WTC11 (cell line): Measurements from ENCODE around the gene NAXD. TPM values are rescaled to one million over a fixed set of nuclear protein-coding genes. Genes with fewer than 3 reads are reported as not detected.

Source experiments
- ATAC-seq: fragments of 200-7000 bp; cut with Tn5 transposase; 2 replicates; pipeline ENCODE4 v1.10.0; 2021; ENCODE audit warnings: mild to moderate bottlenecking, moderate library complexity
- CTCF ChIA-PET: fragments of 300-600 bp; sonication (Branson Sonifier 250); formaldehyde crosslinking; loops from one replicate; lab custom pipeline; 2021; ENCODE audit warnings: antibody characterized with exemption; lab: Charles Lee
- POLR2A ChIA-PET: fragments of 350-600 bp; sonication (Branson Sonifier 250); formaldehyde crosslinking; loops from one replicate; lab custom pipeline; 2021; ENCODE audit warnings: antibody characterized with exemption; lab: Charles Lee
- DNase-seq: peaks from one replicate; pipeline ENCODE4 v3.0.0; 2021; ENCODE audit warnings: low spot score
- H3K27ac Mint-ChIP-seq: 2 replicates; pipeline ENCODE4 v1.8.0; 2021; ENCODE audit warnings: mixed read lengths
- H3K27me3 Mint-ChIP-seq: 2 replicates; pipeline ENCODE4 v1.8.0; 2021; ENCODE audit warnings: low read depth, mild to moderate bottlenecking, moderate library complexity, mixed read lengths
- H3K36me3 Mint-ChIP-seq: 2 replicates; pipeline ENCODE4 v1.8.0; 2021; ENCODE audit warnings: mixed read lengths
- H3K4me1 Mint-ChIP-seq: 2 replicates; pipeline ENCODE4 v1.8.0; 2022; ENCODE audit warnings: mixed read lengths
- H3K4me3 Mint-ChIP-seq: 2 replicates; pipeline ENCODE4 v1.8.0; 2021; ENCODE audit warnings: mild to moderate bottlenecking, moderate library complexity, mixed read lengths
- H3K9me3 Mint-ChIP-seq: 2 replicates; pipeline ENCODE4 v1.8.0; 2021; ENCODE audit warnings: mixed read lengths
- CREB1 ChIP-seq: sonication (generic); formaldehyde crosslinking; IDR thresholded peaks from 2 replicates; pipeline ENCODE4 v1.8.0; 2023; ENCODE audit warnings: mild to moderate bottlenecking, missing genetic modification reagents
- GABPB1 ChIP-seq: sonication (generic); formaldehyde crosslinking; IDR thresholded peaks from 2 replicates; pipeline ENCODE4 v1.8.1; 2023; ENCODE audit warnings: mild to moderate bottlenecking, missing genetic modification reagents
- GTF2I ChIP-seq: fragments of 250-450 bp; sonication (Bioruptor Pico); conservative IDR thresholded peaks from 2 replicates; pipeline ENCODE4 v1.4.0; 2021; ENCODE audit warnings: mild to moderate bottlenecking
- JUN ChIP-seq: sonication (generic); formaldehyde crosslinking; IDR thresholded peaks from 2 replicates; pipeline ENCODE4 v1.8.0; 2023; ENCODE audit warnings: mild to moderate bottlenecking, missing genetic modification reagents
- NR1H2 ChIP-seq: sonication (generic); formaldehyde crosslinking; IDR thresholded peaks from 2 replicates; pipeline ENCODE4 v1.9.0; 2021; ENCODE audit warnings: mild to moderate bottlenecking, moderate library complexity, missing genetic modification reagents
- PRRX2 ChIP-seq: fragments of 250-450 bp; sonication (Bioruptor Pico); IDR thresholded peaks from 2 replicates; pipeline ENCODE4 v1.8.0; 2021; ENCODE audit warnings: mild to moderate bottlenecking
- TEAD4 ChIP-seq: sonication (generic); formaldehyde crosslinking; IDR thresholded peaks from 2 replicates; pipeline ENCODE4 v1.8.0; 2022; ENCODE audit warnings: mild to moderate bottlenecking, missing genetic modification reagents
- ZBTB21 ChIP-seq: sonication (generic); formaldehyde crosslinking; IDR thresholded peaks from 2 replicates; pipeline ENCODE4 v1.8.1; 2023; ENCODE audit warnings: mild to moderate bottlenecking, missing genetic modification reagents, borderline replicate concordance
- ZNF263 ChIP-seq: sonication (generic); formaldehyde crosslinking; IDR thresholded peaks from 2 replicates; pipeline ENCODE4 v1.8.1; 2022; ENCODE audit warnings: low read depth, mild to moderate bottlenecking, moderate library complexity, missing genetic modification reagents
- total RNA-seq: library from RNA; stranded (reverse); gene quantifications from 3 replicates; pipeline ENCODE4 v1.2.3, GENCODE V29; 2021
- TF ChIP-seq, protein P1 (sequence below): fragments of 200-600 bp; IDR thresholded peaks from 2 replicates; pipeline ENCODE4 v1.8.0; 2022; ENCODE audit warnings: antibody characterized with exemption
- TF ChIP-seq, protein P2 (sequence below): sonication (generic); formaldehyde crosslinking; IDR thresholded peaks from 2 replicates; pipeline ENCODE4 v1.8.1; 2022; ENCODE audit warnings: missing genetic modification reagents, borderline replicate concordance
- TF ChIP-seq, protein P3 (sequence below): sonication (generic); formaldehyde crosslinking; IDR thresholded peaks from 2 replicates; pipeline ENCODE4 v1.8.1; 2022; ENCODE audit warnings: low read depth, missing genetic modification reagents, borderline replicate concordance
- TF ChIP-seq, protein P4 (sequence below): sonication (generic); formaldehyde crosslinking; IDR thresholded peaks from 2 replicates; pipeline ENCODE4 v1.8.1; 2023; ENCODE audit warnings: mild to moderate bottlenecking, missing genetic modification reagents
- TF ChIP-seq, protein P5 (sequence below): fragments of 250-450 bp; sonication (Bioruptor Pico); IDR thresholded peaks from 2 replicates; pipeline ENCODE4 v1.9.0; 2021; ENCODE audit warnings: mild to moderate bottlenecking
- TF ChIP-seq, protein P6 (sequence below): sonication (generic); formaldehyde crosslinking; IDR thresholded peaks from 2 replicates; pipeline ENCODE4 v1.8.1; 2023; ENCODE audit warnings: mild to moderate bottlenecking, missing genetic modification reagents, moderate library complexity
- TF ChIP-seq, protein P7 (sequence below): sonication (generic); formaldehyde crosslinking; IDR thresholded peaks from 2 replicates; pipeline ENCODE4 v1.8.0; 2023; ENCODE audit warnings: missing genetic modification reagents, mild to moderate bottlenecking, borderline replicate concordance
- TF ChIP-seq, protein P8 (sequence below): sonication (generic); formaldehyde crosslinking; IDR thresholded peaks from 2 replicates; pipeline ENCODE4 v1.8.0; 2023; ENCODE audit warnings: missing genetic modification reagents
- TF ChIP-seq, protein P9 (sequence below): sonication (generic); formaldehyde crosslinking; IDR thresholded peaks from 2 replicates; pipeline ENCODE4 v1.8.0; 2022; ENCODE audit warnings: mild to moderate bottlenecking, missing genetic modification reagents

The NAXD gene
- total RNA-seq, 1 experiment from 2014 or later = 29.3 TPM

DNA sequence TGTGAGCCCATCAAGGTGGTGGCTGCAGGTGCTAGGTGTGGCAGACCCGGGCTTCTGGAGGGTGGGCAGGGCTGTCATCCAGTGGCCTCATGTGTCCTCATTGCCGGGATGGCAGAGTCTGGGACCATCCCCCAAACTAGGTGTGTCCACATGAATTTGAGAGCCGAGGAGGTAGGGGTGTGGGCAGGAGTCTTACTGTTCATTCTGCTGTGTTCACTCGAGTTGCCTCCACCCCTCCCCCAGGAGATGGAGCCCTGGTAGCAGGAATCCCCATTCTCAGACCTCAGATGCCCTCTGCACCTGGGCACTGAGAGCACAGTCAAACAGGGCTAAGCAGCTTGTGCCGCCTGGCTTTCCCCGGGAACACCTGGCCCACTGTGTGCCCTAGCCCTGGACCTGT is 22.4 kb downstream of the NAXD start (continued):
- TF ChIP-seq, protein P1, sequence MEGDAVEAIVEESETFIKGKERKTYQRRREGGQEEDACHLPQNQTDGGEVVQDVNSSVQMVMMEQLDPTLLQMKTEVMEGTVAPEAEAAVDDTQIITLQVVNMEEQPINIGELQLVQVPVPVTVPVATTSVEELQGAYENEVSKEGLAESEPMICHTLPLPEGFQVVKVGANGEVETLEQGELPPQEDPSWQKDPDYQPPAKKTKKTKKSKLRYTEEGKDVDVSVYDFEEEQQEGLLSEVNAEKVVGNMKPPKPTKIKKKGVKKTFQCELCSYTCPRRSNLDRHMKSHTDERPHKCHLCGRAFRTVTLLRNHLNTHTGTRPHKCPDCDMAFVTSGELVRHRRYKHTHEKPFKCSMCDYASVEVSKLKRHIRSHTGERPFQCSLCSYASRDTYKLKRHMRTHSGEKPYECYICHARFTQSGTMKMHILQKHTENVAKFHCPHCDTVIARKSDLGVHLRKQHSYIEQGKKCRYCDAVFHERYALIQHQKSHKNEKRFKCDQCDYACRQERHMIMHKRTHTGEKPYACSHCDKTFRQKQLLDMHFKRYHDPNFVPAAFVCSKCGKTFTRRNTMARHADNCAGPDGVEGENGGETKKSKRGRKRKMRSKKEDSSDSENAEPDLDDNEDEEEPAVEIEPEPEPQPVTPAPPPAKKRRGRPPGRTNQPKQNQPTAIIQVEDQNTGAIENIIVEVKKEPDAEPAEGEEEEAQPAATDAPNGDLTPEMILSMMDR = no peak
- TF ChIP-seq, protein P2, sequence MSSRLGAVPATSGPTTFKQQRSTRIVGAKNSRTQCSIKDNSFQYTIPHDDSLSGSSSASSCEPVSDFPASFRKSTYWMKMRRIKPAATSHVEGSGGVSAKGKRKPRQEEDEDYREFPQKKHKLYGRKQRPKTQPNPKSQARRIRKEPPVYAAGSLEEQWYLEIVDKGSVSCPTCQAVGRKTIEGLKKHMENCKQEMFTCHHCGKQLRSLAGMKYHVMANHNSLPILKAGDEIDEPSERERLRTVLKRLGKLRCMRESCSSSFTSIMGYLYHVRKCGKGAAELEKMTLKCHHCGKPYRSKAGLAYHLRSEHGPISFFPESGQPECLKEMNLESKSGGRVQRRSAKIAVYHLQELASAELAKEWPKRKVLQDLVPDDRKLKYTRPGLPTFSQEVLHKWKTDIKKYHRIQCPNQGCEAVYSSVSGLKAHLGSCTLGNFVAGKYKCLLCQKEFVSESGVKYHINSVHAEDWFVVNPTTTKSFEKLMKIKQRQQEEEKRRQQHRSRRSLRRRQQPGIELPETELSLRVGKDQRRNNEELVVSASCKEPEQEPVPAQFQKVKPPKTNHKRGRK (CRISPR knock-in tag) = no peak
- TF ChIP-seq, protein P3, sequence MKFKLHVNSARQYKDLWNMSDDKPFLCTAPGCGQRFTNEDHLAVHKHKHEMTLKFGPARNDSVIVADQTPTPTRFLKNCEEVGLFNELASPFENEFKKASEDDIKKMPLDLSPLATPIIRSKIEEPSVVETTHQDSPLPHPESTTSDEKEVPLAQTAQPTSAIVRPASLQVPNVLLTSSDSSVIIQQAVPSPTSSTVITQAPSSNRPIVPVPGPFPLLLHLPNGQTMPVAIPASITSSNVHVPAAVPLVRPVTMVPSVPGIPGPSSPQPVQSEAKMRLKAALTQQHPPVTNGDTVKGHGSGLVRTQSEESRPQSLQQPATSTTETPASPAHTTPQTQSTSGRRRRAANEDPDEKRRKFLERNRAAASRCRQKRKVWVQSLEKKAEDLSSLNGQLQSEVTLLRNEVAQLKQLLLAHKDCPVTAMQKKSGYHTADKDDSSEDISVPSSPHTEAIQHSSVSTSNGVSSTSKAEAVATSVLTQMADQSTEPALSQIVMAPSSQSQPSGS = no peak
- TF ChIP-seq, protein P4, sequence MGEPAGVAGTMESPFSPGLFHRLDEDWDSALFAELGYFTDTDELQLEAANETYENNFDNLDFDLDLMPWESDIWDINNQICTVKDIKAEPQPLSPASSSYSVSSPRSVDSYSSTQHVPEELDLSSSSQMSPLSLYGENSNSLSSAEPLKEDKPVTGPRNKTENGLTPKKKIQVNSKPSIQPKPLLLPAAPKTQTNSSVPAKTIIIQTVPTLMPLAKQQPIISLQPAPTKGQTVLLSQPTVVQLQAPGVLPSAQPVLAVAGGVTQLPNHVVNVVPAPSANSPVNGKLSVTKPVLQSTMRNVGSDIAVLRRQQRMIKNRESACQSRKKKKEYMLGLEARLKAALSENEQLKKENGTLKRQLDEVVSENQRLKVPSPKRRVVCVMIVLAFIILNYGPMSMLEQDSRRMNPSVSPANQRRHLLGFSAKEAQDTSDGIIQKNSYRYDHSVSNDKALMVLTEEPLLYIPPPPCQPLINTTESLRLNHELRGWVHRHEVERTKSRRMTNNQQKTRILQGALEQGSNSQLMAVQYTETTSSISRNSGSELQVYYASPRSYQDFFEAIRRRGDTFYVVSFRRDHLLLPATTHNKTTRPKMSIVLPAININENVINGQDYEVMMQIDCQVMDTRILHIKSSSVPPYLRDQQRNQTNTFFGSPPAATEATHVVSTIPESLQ = no peak
- no peak for TF ChIP-seq JUN
- TF ChIP-seq ZBTB21 (CRISPR knock-in tag) = no peak
- TF ChIP-seq, protein P5, sequence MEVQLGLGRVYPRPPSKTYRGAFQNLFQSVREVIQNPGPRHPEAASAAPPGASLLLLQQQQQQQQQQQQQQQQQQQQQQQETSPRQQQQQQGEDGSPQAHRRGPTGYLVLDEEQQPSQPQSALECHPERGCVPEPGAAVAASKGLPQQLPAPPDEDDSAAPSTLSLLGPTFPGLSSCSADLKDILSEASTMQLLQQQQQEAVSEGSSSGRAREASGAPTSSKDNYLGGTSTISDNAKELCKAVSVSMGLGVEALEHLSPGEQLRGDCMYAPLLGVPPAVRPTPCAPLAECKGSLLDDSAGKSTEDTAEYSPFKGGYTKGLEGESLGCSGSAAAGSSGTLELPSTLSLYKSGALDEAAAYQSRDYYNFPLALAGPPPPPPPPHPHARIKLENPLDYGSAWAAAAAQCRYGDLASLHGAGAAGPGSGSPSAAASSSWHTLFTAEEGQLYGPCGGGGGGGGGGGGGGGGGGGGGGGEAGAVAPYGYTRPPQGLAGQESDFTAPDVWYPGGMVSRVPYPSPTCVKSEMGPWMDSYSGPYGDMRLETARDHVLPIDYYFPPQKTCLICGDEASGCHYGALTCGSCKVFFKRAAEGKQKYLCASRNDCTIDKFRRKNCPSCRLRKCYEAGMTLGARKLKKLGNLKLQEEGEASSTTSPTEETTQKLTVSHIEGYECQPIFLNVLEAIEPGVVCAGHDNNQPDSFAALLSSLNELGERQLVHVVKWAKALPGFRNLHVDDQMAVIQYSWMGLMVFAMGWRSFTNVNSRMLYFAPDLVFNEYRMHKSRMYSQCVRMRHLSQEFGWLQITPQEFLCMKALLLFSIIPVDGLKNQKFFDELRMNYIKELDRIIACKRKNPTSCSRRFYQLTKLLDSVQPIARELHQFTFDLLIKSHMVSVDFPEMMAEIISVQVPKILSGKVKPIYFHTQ (CRISPR knock-in tag) = no peak
- TF ChIP-seq, protein P6, sequence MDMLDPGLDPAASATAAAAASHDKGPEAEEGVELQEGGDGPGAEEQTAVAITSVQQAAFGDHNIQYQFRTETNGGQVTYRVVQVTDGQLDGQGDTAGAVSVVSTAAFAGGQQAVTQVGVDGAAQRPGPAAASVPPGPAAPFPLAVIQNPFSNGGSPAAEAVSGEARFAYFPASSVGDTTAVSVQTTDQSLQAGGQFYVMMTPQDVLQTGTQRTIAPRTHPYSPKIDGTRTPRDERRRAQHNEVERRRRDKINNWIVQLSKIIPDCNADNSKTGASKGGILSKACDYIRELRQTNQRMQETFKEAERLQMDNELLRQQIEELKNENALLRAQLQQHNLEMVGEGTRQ (CRISPR knock-in tag) = no peak
- TF ChIP-seq, protein P7, sequence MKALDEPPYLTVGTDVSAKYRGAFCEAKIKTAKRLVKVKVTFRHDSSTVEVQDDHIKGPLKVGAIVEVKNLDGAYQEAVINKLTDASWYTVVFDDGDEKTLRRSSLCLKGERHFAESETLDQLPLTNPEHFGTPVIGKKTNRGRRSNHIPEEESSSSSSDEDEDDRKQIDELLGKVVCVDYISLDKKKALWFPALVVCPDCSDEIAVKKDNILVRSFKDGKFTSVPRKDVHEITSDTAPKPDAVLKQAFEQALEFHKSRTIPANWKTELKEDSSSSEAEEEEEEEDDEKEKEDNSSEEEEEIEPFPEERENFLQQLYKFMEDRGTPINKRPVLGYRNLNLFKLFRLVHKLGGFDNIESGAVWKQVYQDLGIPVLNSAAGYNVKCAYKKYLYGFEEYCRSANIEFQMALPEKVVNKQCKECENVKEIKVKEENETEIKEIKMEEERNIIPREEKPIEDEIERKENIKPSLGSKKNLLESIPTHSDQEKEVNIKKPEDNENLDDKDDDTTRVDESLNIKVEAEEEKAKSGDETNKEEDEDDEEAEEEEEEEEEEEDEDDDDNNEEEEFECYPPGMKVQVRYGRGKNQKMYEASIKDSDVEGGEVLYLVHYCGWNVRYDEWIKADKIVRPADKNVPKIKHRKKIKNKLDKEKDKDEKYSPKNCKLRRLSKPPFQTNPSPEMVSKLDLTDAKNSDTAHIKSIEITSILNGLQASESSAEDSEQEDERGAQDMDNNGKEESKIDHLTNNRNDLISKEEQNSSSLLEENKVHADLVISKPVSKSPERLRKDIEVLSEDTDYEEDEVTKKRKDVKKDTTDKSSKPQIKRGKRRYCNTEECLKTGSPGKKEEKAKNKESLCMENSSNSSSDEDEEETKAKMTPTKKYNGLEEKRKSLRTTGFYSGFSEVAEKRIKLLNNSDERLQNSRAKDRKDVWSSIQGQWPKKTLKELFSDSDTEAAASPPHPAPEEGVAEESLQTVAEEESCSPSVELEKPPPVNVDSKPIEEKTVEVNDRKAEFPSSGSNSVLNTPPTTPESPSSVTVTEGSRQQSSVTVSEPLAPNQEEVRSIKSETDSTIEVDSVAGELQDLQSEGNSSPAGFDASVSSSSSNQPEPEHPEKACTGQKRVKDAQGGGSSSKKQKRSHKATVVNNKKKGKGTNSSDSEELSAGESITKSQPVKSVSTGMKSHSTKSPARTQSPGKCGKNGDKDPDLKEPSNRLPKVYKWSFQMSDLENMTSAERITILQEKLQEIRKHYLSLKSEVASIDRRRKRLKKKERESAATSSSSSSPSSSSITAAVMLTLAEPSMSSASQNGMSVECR (CRISPR knock-in tag) = no peak

DNA sequence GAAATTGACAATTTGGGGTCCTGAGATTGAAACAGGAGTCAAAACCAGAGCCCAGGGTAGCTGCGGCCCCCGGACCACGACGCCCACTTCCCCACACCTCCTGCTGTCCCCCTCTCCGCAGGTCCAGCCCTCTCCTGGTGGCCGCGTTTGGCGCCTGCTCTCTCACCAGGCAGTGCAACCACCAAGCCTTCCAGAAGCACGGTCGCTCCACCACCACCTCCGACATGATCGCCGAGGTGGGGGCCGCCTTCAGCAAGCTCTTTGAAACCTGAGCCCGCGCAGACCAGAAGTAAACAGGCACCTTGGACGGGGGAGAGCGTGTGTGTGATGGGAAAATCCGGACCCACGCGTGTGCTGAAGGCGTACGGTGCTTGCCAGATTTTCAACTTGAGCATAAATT is 22.9 kb downstream of the NAXD start:
- Mint-ChIP-seq H3K9me3 (no peaks in the 10 kb centered on the region), H3K4me3 (no peak overlapping the region), H3K36me3 (peaks cover 47% of the 10 kb centered on the region), H3K27ac (peak overlapping the region; percentile 32; the same call in 1 of the 2 replicates), H3K27me3 (no peaks in the 10 kb centered on the region), H3K4me1 (no peaks in the 10 kb centered on the region)
- TF ChIP-seq, protein P8, sequence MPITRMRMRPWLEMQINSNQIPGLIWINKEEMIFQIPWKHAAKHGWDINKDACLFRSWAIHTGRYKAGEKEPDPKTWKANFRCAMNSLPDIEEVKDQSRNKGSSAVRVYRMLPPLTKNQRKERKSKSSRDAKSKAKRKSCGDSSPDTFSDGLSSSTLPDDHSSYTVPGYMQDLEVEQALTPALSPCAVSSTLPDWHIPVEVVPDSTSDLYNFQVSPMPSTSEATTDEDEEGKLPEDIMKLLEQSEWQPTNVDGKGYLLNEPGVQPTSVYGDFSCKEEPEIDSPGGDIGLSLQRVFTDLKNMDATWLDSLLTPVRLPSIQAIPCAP (CRISPR knock-in tag) = no peak
- TF ChIP-seq GTF2I (no peak), TEAD4 (CRISPR knock-in tag) (no peak), NR1H2 (CRISPR knock-in tag) (no peak), ZNF263 (CRISPR knock-in tag) (no peak), PRRX2 (no peak), JUN (no peak), CREB1 (CRISPR knock-in tag) (no peak), GABPB1 (CRISPR knock-in tag) (no peak)
- TF ChIP-seq, protein P9, sequence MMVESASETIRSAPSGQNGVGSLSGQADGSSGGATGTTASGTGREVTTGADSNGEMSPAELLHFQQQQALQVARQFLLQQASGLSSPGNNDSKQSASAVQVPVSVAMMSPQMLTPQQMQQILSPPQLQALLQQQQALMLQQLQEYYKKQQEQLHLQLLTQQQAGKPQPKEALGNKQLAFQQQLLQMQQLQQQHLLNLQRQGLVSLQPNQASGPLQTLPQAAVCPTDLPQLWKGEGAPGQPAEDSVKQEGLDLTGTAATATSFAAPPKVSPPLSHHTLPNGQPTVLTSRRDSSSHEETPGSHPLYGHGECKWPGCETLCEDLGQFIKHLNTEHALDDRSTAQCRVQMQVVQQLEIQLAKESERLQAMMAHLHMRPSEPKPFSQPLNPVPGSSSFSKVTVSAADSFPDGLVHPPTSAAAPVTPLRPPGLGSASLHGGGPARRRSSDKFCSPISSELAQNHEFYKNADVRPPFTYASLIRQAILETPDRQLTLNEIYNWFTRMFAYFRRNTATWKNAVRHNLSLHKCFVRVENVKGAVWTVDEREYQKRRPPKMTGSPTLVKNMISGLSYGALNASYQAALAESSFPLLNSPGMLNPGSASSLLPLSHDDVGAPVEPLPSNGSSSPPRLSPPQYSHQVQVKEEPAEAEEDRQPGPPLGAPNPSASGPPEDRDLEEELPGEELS = no peak
- ChIA-PET POLR2A (no interaction called here), CTCF (no interaction called here)
- no peak for ATAC-seq
- DNase-seq = no peak
